GM12874 (cell line): ENCODE data around the gene HNRNPDL.

Source experiments
- TF ChIP-seq, protein P1 (sequence below): IDR thresholded peaks from 2 replicates; pipeline ENCODE4 v1.5.1; 2011; ENCODE audit warnings: low read depth, mild to moderate bottlenecking, control low read depth, low read length, moderate library complexity; ENCODE audit not compliant: insufficient read depth

HNRNPDL gene

GRCh38 chr4:82421796-82422560 lies 8.3 kb downstream of the HNRNPDL start:
- TF ChIP-seq, protein P1, sequence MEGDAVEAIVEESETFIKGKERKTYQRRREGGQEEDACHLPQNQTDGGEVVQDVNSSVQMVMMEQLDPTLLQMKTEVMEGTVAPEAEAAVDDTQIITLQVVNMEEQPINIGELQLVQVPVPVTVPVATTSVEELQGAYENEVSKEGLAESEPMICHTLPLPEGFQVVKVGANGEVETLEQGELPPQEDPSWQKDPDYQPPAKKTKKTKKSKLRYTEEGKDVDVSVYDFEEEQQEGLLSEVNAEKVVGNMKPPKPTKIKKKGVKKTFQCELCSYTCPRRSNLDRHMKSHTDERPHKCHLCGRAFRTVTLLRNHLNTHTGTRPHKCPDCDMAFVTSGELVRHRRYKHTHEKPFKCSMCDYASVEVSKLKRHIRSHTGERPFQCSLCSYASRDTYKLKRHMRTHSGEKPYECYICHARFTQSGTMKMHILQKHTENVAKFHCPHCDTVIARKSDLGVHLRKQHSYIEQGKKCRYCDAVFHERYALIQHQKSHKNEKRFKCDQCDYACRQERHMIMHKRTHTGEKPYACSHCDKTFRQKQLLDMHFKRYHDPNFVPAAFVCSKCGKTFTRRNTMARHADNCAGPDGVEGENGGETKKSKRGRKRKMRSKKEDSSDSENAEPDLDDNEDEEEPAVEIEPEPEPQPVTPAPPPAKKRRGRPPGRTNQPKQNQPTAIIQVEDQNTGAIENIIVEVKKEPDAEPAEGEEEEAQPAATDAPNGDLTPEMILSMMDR = no peak

DNA sequence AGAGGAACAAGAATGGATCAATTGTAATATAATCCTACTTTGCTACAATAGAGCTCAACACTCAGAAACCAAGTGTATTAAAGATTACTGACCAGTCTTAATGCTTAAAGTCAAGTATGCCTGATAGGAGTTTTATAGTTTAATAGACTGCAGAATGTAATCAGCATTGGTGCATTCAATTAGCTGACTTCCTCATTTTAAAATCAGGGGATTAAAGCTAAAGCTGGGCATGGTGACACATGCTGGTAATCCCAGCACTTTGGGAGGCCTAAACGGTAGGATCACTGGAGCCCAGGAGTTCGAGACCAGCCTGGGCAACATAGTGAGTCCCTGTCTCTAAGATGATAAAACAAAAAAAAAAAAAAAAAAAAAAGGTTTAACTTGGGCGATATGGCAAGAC lies 10.8 kb downstream of the HNRNPDL start:
- TF ChIP-seq, protein P1 = no peak

DNA sequence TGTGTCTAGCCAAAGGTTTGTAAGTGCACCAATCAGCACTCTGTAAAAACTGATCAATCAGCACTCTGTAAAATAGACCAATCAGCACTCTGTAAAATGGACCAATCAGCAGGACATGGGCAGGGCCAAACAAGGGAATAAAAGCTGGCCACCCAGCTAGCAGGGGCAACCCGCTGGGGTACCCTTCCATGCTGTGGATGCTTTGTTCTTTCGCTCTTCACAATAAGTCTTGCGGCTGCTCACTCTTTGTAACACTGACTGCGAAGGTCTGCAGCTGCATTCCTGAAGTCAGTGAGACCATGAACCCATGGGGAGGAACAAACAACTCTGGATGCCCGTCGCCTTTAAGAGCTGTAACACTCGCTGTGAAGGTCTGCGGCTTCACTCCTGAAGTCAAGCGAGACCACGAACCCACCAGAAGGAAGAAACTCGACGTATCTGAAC lies 14.3 kb downstream of the HNRNPDL start:
- TF ChIP-seq, protein P1 = no peak

GRCh38 chr4:82403725-82404124 lies 26.5 kb downstream of the HNRNPDL start:
- TF ChIP-seq, protein P1 = no peak

DNA sequence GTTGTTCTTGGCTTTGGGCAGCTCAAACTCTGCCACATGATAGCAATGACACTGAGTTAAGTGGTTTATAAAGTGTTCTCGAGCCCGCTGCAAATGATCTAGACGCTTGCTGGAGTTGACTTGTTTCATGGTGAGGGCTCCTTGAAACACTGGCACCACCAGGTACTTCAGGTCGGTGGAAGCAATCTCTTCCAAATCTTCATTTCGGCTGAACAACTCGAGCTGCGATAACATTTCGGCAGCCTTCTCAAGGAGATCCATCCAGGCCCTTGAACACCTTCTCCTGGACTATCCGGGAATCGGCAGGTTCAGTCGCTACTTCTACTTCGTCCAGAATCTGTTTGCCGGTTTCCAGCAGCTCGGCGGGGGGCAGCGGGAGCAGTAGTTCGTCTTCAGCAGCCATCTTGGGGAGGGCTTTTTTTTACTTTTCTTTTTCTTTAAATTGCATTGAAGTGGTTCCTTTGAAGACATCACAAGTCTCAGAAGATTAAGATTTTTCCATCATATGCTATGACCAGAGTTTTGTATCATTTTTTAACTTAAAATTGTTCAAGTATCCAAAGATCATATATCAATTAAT lies 28.0 kb downstream of the HNRNPDL start:
- TF ChIP-seq, protein P1 = no peak

DNA sequence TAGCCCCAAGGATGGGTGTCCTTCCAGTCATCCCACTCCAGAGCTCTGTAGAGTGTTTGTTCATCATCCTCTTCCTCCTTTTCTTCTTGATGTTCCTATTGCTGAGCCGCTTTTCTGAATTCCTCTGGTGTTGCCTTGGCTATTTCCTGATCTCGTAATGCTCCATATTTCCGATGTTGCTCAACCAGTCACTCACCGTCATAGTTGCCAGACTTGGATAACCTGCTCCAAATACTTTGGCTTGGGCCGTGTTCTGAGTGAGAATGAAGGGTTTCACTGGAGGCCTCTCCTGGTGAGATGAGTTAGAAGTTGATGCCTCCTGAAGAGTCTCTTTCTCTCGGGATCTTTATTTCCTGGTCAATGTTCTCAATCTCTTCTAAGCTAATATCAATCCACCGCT lies 28.7 kb downstream of the HNRNPDL start:
- TF ChIP-seq, protein P1 = no peak

- TF ChIP-seq, protein P1 = no peak
Measured at GRCh38 chr4:82398263-82398662, 32.0 kb downstream of the HNRNPDL start.
